GM18519 (cell line): ENCODE results near the gene RANBP9.

Experiments used
- ATAC-seq: cut with Tn5 transposase; IDR thresholded peaks from one replicate; pipeline ENCODE4 v1.9.1; 2021; ENCODE audit warnings: mild to moderate bottlenecking, moderate library complexity; ENCODE audit not compliant: unreplicated experiment, low FRiP score

The RANBP9 gene

GRCh38 chr6:13711324-13711732, 307 bp downstream of the RANBP9 start:
- ATAC-seq: peak; percentile 46

GRCh38 chr6:13710552-13711323, 897 bp downstream of the RANBP9 start:
- ATAC-seq: no peak

GRCh38 chr6:13709689-13710551, 1.7 kb downstream of the RANBP9 start:
- no peak for ATAC-seq

GRCh38 chr6:13708736-13709135, 2.9 kb downstream of the RANBP9 start:
- ATAC-seq: no peak

GRCh38 chr6:13703496-13703895, 8.1 kb downstream of the RANBP9 start:
- no peak for ATAC-seq

- no peak for ATAC-seq
Measured at GRCh38 chr6:13702809-13703302, 8.8 kb downstream of the RANBP9 start.

- no peak for ATAC-seq
Measured at GRCh38 chr6:13700232-13700631, 11.4 kb downstream of the RANBP9 start.

GRCh38 chr6:13698715-13699114, 12.9 kb downstream of the RANBP9 start:
- no peak for ATAC-seq

GRCh38 chr6:13697857-13698256, 13.8 kb downstream of the RANBP9 start:
- no peak for ATAC-seq

GRCh38 chr6:13696226-13696625, 15.4 kb downstream of the RANBP9 start:
- ATAC-seq: no peak

GRCh38 chr6:13695252-13695651, 16.4 kb downstream of the RANBP9 start:
- ATAC-seq: no peak

- ATAC-seq: no peak
Measured at GRCh38 chr6:13694562-13694961, 17.1 kb downstream of the RANBP9 start.

- ATAC-seq: no peak
Measured at GRCh38 chr6:13689511-13690256, 22.0 kb downstream of the RANBP9 start.

- no peak for ATAC-seq
Measured at GRCh38 chr6:13688692-13689196, 22.9 kb downstream of the RANBP9 start.

GRCh38 chr6:13687917-13688351, 23.7 kb downstream of the RANBP9 start:
- no peak for ATAC-seq

- ATAC-seq: no peak
Measured at GRCh38 chr6:13684855-13685254, 26.8 kb downstream of the RANBP9 start.

GRCh38 chr6:13683038-13683437, 28.6 kb downstream of the RANBP9 start:
- no peak for ATAC-seq

GRCh38 chr6:13682346-13682745, 29.3 kb downstream of the RANBP9 start:
- no peak for ATAC-seq

- ATAC-seq: no peak
Measured at GRCh38 chr6:13681305-13682061, 30.2 kb downstream of the RANBP9 start.

GRCh38 chr6:13680448-13680968, 31.1 kb downstream of the RANBP9 start:
- no peak for ATAC-seq
